DMS114 treated with DMSO at 0.1 percent for 48 hours (cell line): ENCODE results near the gene HERC5.
A peak's percentile ranks its signal among the peaks of the same experiment; 100 is the strongest.
"Not testable (repeated sequence)": the region's sequence is repeated elsewhere in the genome, so short reads cannot be mapped to it uniquely, and the experiment has no call there.

Source experiments
- DNase-seq: peaks from one replicate; lab custom pipeline; 2025; ENCODE audit not compliant: unreplicated experiment; lab: John Stamatoyannopoulos, UW

The HERC5 gene

GRCh38 chr4:88517825-88518224 is 60.9 kb downstream of the HERC5 start:
- DNase-seq: no peak

- no peak for DNase-seq
Measured at GRCh38 chr4:88518911-88519310, 62.0 kb downstream of the HERC5 start.

- DNase-seq: peak; percentile 2
Measured at GRCh38 chr4:88522702-88523324, 65.9 kb downstream of the HERC5 start.

GRCh38 chr4:88523325-88524129 is 66.6 kb downstream of the HERC5 start, which contains the start of gene PYURF:
Gene PYURF (minus strand): TSS chr4:88523776. CDS start chr4:88523700, 76 bp downstream.
- DNase-seq: peak; percentile 75

GRCh38 chr4:88524171-88524570 is 67.3 kb downstream of the HERC5 start:
- DNase-seq: no peak

GRCh38 chr4:88526221-88526815 is 69.4 kb downstream of the HERC5 start:
- peak; percentile 5 for DNase-seq

- no peak for DNase-seq
Measured at GRCh38 chr4:88527787-88528186, 70.9 kb downstream of the HERC5 start.

- DNase-seq: no peak
Measured at GRCh38 chr4:88528861-88529260, 71.9 kb downstream of the HERC5 start.

GRCh38 chr4:88531549-88531948 is 74.6 kb downstream of the HERC5 start:
- DNase-seq: no peak

- DNase-seq: no peak
Measured at GRCh38 chr4:88533088-88533790, 76.3 kb downstream of the HERC5 start.

- no peak for DNase-seq
Measured at GRCh38 chr4:88533937-88534750, 77.2 kb downstream of the HERC5 start.

- DNase-seq: no peak
Measured at GRCh38 chr4:88535090-88535755, 78.3 kb downstream of the HERC5 start.

- DNase-seq: no peak
Measured at GRCh38 chr4:88537709-88538108, 80.8 kb downstream of the HERC5 start.

- not testable (repeated sequence) for DNase-seq
Measured at GRCh38 chr4:88539322-88540068, 82.6 kb downstream of the HERC5 start.

GRCh38 chr4:88549815-88550214 is 92.9 kb downstream of the HERC5 start:
- DNase-seq: no peak
